GM13977 (cell line): Measurements from ENCODE around the gene FAN1.

Experiments used
- DNase-seq: peaks from one replicate; pipeline ENCODE4 v3.0.0; 2012; ENCODE audit warnings: low spot score
- CTCF ChIP-seq: IDR thresholded peaks from 2 replicates; pipeline ENCODE4 v1.5.1; 2012; ENCODE audit warnings: mild to moderate bottlenecking, control low read depth; ENCODE audit not compliant: insufficient read depth; ENCODE audit errors: extremely low read depth, missing control alignments
- in situ Hi-C: fragments of 300-500 bp; cut with MboI; formaldehyde crosslinking; loops from one replicate; pipeline ENCODE4 v1.12.0; 2022; ENCODE audit warnings: low sequenced_read_pairs, low pct_unique_long_range_greater_than_20kb, mixed read lengths, inconsistent platforms; ENCODE audit not compliant: unreplicated experiment

FAN1 gene

GRCh38 chr15:30992249-30992864, 88.6 kb downstream of the FAN1 start:
- no peak for DNase-seq
- TF ChIP-seq CTCF = no peak
- in situ Hi-C loops = no loop called here
